Glutamatergic neuron (in vitro differentiated cells): Measurements from ENCODE around the gene BSPRY. TPM values are rescaled to one million over a fixed set of nuclear protein-coding genes. Genes with fewer than 3 reads are reported as not detected.
A peak's percentile ranks its signal among the peaks of the same experiment; 100 is the strongest.
"Not testable (repeated sequence)": the region's sequence is repeated elsewhere in the genome, so short reads cannot be mapped to it uniquely, and the experiment has no call there.

Experiments
- DNase-seq: peaks from one replicate; pipeline ENCODE4 v3.0.0; 2022
- H3K27ac Mint-ChIP-seq: one replicate; pipeline ENCODE4 v1.8.0; 2020; ENCODE audit warnings: mild to moderate bottlenecking, mixed read lengths, inconsistent platforms; ENCODE audit not compliant: unreplicated experiment
- H3K27me3 Mint-ChIP-seq: one replicate; pipeline ENCODE4 v1.8.0; 2020; ENCODE audit warnings: mild to moderate bottlenecking, moderate library complexity, mixed read lengths, inconsistent platforms; ENCODE audit not compliant: unreplicated experiment
- H3K36me3 Mint-ChIP-seq: one replicate; pipeline ENCODE4 v1.8.0; 2020; ENCODE audit warnings: mild to moderate bottlenecking, mixed read lengths, inconsistent platforms; ENCODE audit not compliant: unreplicated experiment
- H3K4me1 Mint-ChIP-seq: one replicate; pipeline ENCODE4 v1.8.0; 2020; ENCODE audit warnings: mild to moderate bottlenecking, low read depth, mixed read lengths, inconsistent platforms; ENCODE audit not compliant: unreplicated experiment
- H3K4me3 Mint-ChIP-seq: one replicate; pipeline ENCODE4 v1.8.0; 2020; ENCODE audit warnings: mild to moderate bottlenecking, mixed read lengths, inconsistent platforms; ENCODE audit not compliant: unreplicated experiment
- H3K9me3 Mint-ChIP-seq: one replicate; pipeline ENCODE4 v1.8.0; 2020; ENCODE audit warnings: mild to moderate bottlenecking, moderate library complexity, mixed read lengths, inconsistent platforms; ENCODE audit not compliant: unreplicated experiment
- total RNA-seq: library from RNA; stranded (reverse); fragmentation: NEBNext Ultra II Directional; extraction: Animal tissue kit (Norgen Biotek cat#: 25700); gene quantifications from one replicate; pipeline ENCODE4 v1.2.1, GENCODE V29; 2021; ENCODE audit not compliant: unreplicated experiment
- TF ChIP-seq, protein P1 (sequence below): fragments of 200-600 bp; sonication (generic); IDR thresholded peaks from one replicate; pipeline ENCODE4 v1.5.0; 2021; ENCODE audit not compliant: partially characterized antibody, unreplicated experiment

The BSPRY gene
- total RNA-seq, 1 donor from 2014 or later = not detected

DNA sequence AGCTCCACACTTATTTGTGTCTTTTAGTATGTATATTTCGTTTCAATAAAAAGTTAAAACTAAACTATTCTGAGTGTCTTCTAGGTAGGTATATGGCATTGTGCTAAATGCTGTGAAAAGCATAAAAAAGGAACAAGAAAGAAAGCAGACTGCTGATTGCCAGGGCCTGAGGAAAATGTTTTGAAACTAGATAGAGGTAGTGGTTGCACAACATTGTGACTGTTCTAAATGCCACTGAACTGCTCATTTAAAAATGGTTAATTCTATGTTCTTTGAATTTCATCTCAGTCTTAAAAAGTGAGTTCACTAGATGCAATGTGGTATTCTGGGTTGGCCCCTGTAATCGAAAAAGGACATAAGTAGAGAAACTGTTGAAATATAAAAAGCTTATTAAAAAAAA, 54.3 kb downstream of the BSPRY start:
- TF ChIP-seq, protein P1, sequence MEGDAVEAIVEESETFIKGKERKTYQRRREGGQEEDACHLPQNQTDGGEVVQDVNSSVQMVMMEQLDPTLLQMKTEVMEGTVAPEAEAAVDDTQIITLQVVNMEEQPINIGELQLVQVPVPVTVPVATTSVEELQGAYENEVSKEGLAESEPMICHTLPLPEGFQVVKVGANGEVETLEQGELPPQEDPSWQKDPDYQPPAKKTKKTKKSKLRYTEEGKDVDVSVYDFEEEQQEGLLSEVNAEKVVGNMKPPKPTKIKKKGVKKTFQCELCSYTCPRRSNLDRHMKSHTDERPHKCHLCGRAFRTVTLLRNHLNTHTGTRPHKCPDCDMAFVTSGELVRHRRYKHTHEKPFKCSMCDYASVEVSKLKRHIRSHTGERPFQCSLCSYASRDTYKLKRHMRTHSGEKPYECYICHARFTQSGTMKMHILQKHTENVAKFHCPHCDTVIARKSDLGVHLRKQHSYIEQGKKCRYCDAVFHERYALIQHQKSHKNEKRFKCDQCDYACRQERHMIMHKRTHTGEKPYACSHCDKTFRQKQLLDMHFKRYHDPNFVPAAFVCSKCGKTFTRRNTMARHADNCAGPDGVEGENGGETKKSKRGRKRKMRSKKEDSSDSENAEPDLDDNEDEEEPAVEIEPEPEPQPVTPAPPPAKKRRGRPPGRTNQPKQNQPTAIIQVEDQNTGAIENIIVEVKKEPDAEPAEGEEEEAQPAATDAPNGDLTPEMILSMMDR = no peak
- Mint-ChIP-seq H3K27me3 (no peaks in the 10 kb centered on the region), H3K36me3 (no peaks in the 10 kb centered on the region), H3K27ac (no peak overlapping the region), H3K9me3 (no peaks in the 10 kb centered on the region), H3K4me1 (no peaks in the 10 kb centered on the region), H3K4me3 (no peak overlapping the region)
- no peak for DNase-seq

DNA sequence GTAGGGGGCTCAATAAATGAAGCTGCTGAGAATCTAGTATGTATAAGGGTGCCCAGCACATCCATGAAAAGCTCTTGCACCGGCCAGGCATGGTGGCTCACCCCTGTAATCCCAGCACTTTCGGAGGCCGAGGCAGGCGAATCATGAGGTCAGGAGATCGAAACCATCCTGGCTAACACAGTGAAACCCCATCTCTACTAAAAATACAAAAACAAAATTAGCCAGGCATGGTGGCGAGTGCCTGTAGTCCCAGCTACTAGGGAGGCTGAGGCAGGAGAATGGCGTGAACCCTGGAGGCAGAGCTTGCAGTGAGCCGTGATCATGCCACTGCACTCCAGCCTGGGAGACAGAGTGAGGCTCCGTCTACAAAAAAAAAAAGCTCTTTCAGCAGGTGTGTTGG, 57.0 kb downstream of the BSPRY start:
- not testable (repeated sequence) for H3K36me3 Mint-ChIP-seq, H3K27ac Mint-ChIP-seq, DNase-seq, H3K27me3 Mint-ChIP-seq, H3K4me1 Mint-ChIP-seq, H3K9me3 Mint-ChIP-seq, H3K4me3 Mint-ChIP-seq

DNA sequence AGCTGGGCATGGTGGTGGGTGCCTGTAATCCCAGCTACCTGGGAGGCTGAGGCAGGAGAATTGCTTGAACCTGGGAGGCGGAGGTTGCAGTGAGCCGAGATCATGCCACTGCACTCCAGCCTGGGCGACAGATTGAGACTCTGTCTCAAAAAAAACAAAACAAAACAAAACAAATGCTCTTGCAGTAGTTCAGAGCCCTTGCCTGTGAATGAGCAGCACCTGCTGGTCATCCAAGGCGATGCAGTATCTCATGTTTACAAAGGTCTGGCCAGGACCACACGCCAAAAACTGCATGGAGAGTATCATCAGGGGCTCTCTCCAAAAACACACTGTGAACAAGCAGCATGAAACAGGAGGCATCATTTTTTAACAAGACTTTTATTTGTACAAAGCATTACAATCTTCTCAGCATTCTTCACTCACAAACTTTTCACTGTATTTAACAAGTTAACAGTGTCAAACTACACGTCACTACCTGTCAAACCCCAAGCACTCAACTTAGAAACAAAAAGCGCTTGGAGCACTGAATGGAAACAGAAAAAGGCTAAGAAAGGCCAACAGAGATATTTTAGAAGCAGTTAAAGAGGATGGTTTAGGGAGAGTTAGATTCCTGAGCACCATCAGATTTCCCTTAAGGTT, 57.7 kb downstream of the BSPRY start:
- peak; percentile 76 for DNase-seq
- H3K36me3 Mint-ChIP-seq, H3K4me1 Mint-ChIP-seq, H3K4me3 Mint-ChIP-seq, H3K9me3 Mint-ChIP-seq, H3K27me3 Mint-ChIP-seq: not testable (repeated sequence)
- TF ChIP-seq, protein P1 = peak; percentile 80
- H3K27ac Mint-ChIP-seq = peak overlapping the region; percentile 28

DNA sequence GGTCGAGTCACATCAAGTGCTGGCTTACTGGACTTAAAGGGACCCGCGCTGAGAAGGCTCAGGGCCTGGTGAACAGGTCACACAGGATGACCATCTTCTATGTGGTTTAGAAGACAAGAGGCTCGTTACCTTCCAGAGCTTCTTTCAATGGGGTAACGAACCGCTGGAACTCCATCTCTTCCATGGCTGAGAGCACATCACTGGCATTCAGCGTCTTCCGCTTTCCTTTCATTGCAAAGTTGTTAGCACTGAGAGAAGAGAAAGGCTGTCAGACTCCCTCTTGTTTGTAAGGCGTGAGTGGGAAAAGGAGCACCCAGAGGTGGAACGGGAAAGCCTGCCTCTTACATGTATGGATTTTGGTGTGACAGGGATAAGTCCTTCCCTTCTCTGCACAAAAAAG, 60.1 kb downstream of the BSPRY start:
- no peak for DNase-seq
- Mint-ChIP-seq H3K4me3 (peak overlapping the region; percentile 98), H3K36me3 (no peaks in the 10 kb centered on the region), H3K27ac (peak overlapping the region; percentile 92), H3K27me3 (peaks cover 3% of the 10 kb centered on the region), H3K9me3 (peaks cover 8% of the 10 kb centered on the region), H3K4me1 (peaks cover 2% of the 10 kb centered on the region)
- TF ChIP-seq, protein P1 = no peak

DNA sequence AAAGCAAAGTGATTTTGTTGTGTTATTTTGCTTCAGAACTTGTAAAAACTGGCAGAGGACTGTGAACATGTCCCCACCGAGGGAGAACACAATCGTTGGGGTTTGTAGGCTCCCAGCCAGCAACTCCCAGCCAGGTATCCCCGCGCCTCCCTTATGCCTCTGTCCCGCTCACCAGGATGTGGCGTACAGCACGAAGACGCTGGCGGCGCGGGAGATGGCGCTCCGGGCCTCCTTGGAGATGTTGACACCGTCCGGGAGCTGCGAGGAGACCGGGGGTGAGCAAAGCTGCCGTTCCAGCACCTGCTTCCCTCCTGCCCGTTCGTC, 60.5 kb downstream of the BSPRY start:
- Mint-ChIP-seq H3K36me3 (no peaks in the 10 kb centered on the region), H3K4me1 (peaks cover 2% of the 10 kb centered on the region), H3K4me3 (peak overlapping the region; percentile 98), H3K27ac (peak overlapping the region; percentile 92), H3K9me3 (peaks cover 8% of the 10 kb centered on the region), H3K27me3 (peaks cover 3% of the 10 kb centered on the region)
- TF ChIP-seq, protein P1 = no peak
- DNase-seq = no peak
